HFFc6 (cell line): Measurements from ENCODE around the gene SUPT5H. TPM values are rescaled to one million over a fixed set of nuclear protein-coding genes. Genes with fewer than 3 reads are reported as not detected.

Experiments
- DNase-seq: peaks from one replicate; pipeline ENCODE4 v3.0.0-alpha.2; 2018
- H3K27ac Mint-ChIP-seq: 2 replicates; pipeline ENCODE4 v1.8.0; 2020; ENCODE audit warnings: mild to moderate bottlenecking, mixed read lengths
- H3K27me3 Mint-ChIP-seq: 2 replicates; pipeline ENCODE4 v1.8.0; 2021; ENCODE audit warnings: mild to moderate bottlenecking, moderate library complexity, mixed read lengths; ENCODE audit not compliant: insufficient read depth
- H3K36me3 Mint-ChIP-seq: 2 replicates; pipeline ENCODE4 v1.8.0; 2021; ENCODE audit warnings: low read depth, mixed read lengths
- H3K4me1 Mint-ChIP-seq: 2 replicates; pipeline ENCODE4 v1.8.0; 2020; ENCODE audit warnings: low read depth, mixed read lengths
- H3K4me3 Mint-ChIP-seq: 2 replicates; pipeline ENCODE4 v1.8.0; 2020; ENCODE audit warnings: mild to moderate bottlenecking, moderate library complexity, mixed read lengths
- H3K9me3 Mint-ChIP-seq: 2 replicates; pipeline ENCODE4 v1.8.0; 2020; ENCODE audit warnings: mild to moderate bottlenecking, mixed read lengths
- total RNA-seq, 6 experiments: library from RNA; stranded (reverse); fragmentation: NEBNext Ultra II Directional; extraction: Animal tissue kit (Norgen Biotek cat#: 25700); gene quantifications; 2 replicates in 1 of 6; 3 replicates in 5 of 6; pipeline ENCODE4 v1.2.3, GENCODE V29; 2021
- TF ChIP-seq, protein P1 (sequence below): fragments of 200-600 bp; sonication (generic); IDR thresholded peaks from 2 replicates; pipeline ENCODE4 v1.5.0; 2021; ENCODE audit warnings: antibody characterized with exemption, mild to moderate bottlenecking

Gene SUPT5H
- total RNA-seq, 6 experiments from 2014 or later = 102 to 129 (median 107) TPM

- Mint-ChIP-seq H3K27ac (no peak overlapping the region), H3K4me1 (peaks cover 28% of the 10 kb centered on the region), H3K36me3 (peaks cover 4% of the 10 kb centered on the region; the same call in 1 of the 2 replicates), H3K4me3 (peak overlapping the region; percentile 77; the same call in 1 of the 2 replicates), H3K9me3 (no peaks in the 10 kb centered on the region), H3K27me3 (peaks cover 36% of the 10 kb centered on the region)
- no peak for DNase-seq
- TF ChIP-seq, protein P1, sequence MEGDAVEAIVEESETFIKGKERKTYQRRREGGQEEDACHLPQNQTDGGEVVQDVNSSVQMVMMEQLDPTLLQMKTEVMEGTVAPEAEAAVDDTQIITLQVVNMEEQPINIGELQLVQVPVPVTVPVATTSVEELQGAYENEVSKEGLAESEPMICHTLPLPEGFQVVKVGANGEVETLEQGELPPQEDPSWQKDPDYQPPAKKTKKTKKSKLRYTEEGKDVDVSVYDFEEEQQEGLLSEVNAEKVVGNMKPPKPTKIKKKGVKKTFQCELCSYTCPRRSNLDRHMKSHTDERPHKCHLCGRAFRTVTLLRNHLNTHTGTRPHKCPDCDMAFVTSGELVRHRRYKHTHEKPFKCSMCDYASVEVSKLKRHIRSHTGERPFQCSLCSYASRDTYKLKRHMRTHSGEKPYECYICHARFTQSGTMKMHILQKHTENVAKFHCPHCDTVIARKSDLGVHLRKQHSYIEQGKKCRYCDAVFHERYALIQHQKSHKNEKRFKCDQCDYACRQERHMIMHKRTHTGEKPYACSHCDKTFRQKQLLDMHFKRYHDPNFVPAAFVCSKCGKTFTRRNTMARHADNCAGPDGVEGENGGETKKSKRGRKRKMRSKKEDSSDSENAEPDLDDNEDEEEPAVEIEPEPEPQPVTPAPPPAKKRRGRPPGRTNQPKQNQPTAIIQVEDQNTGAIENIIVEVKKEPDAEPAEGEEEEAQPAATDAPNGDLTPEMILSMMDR = no peak; the same call in 1 of the 2 replicates
These were observed 52.3 kb downstream of the SUPT5H start for GRCh38 chr19:39497701-39497995.

DNA sequence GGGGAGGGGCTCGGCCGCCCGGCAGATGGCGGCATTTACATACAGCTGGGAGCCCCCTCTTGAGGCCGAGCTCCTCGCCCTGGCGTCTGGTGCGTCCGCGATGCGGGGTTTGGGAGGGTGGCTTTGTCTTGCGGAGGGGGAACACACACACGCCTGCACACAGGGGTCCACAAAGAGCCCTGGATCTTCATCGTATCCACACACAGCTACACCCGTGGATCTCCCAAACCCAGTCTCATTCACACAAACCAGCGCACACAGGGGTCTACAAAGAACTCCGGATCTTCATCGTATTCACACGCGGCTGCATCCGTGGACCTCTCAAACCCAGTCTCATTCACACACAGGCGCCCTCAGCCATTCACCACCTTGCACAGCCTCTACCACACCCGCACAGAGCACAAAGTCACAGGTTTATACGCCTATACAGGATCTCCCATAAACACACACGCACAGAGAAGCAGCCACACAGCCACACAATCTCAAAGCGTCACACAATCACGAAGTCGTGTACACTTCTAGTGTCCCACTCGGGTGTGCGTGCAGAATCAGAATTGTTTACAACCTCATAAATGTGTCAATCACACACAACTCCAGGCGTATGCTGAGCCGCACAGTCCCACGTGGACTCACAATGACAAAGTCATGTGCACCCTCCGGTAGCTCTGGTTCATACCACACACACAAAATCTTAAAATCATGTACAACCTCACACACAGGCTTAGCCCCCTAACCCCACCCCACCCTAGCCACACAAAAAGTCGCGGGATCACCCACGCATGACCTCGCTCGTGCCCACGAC is 52.8 kb downstream of the SUPT5H start:
- peaks cover 36% of the 10 kb centered on the region for H3K27me3 Mint-ChIP-seq
- no peaks in the 10 kb centered on the region for H3K9me3 Mint-ChIP-seq
- TF ChIP-seq, protein P1 = peak; percentile 65; the same call in 1 of the 2 replicates
- peak overlapping the region; percentile 9; the same call in 1 of the 2 replicates for H3K27ac Mint-ChIP-seq
- no peaks in the 10 kb centered on the region for H3K36me3 Mint-ChIP-seq
- H3K4me1 Mint-ChIP-seq = peaks cover 22% of the 10 kb centered on the region
- peak overlapping the region; percentile 77 for H3K4me3 Mint-ChIP-seq
- DNase-seq = peak; percentile 40

DNA sequence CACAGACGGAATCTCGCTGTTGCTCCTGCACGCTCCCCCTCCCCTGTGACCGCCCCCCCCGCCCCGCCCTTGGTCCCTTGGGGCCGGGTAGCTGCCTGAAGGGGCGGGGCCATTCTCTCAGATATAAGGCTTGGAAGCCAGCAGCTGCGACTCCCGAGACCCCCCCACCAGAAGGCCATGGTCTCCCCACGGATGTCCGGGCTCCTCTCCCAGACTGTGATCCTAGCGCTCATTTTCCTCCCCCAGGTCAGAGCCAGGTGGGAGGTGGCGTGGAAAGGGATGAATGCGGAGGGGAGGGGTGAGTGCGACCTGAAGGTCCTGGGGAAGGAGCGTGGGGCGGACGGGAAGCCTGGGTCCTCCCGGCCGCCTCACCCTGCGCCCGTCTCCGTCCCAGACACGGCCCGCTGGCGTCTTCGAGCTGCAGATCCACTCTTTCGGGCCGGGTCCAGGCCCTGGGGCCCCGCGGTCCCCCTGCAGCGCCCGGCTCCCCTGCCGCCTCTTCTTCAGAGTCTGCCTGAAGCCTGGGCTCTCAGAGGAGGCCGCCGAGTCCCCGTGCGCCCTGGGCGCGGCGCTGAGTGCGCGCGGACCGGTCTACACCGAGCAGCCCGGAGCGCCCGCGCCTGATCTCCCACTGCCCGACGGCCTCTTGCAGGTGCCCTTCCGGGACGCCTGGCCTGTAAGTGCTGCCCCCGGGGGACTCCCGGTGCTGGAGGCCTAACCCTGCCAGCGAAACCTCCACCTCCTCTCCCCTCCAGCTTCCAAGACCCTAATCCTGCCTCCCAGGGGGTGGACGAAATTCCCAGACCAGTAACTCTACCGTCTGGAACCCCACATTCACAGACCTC is 53.6 kb downstream of the SUPT5H start, which contains the start of gene DLL3:
DLL3 (plus strand) TSS at position 150 of the 845 bp plus-strand sequence; CDS start at position 178, 28 bp downstream.
- H3K27ac Mint-ChIP-seq = peak within 1 kb of the TSS; percentile 9; the same call in 1 of the 2 replicates
- no peak for DNase-seq
- H3K4me1 Mint-ChIP-seq = peaks cover 18% of the 10 kb centered on the region
- TF ChIP-seq, protein P1 = no peak
- H3K27me3 Mint-ChIP-seq = peaks cover 42% of the 10 kb centered on the region
- peak within 1 kb of the TSS; percentile 77 for H3K4me3 Mint-ChIP-seq
- H3K36me3 Mint-ChIP-seq = no peaks in the 10 kb centered on the region
- H3K9me3 Mint-ChIP-seq = no peaks in the 10 kb centered on the region

- no peak overlapping the region for H3K27ac Mint-ChIP-seq
- DNase-seq = no peak
- peaks cover 18% of the 10 kb centered on the region for H3K4me1 Mint-ChIP-seq
- no peak overlapping the region for H3K4me3 Mint-ChIP-seq
- H3K9me3 Mint-ChIP-seq = no peaks in the 10 kb centered on the region
- TF ChIP-seq, protein P1 = no peak
- H3K36me3 Mint-ChIP-seq = no peaks in the 10 kb centered on the region
- peaks cover 50% of the 10 kb centered on the region for H3K27me3 Mint-ChIP-seq
These were observed 54.5 kb downstream of the SUPT5H start for GRCh38 chr19:39499932-39500331.

DNA sequence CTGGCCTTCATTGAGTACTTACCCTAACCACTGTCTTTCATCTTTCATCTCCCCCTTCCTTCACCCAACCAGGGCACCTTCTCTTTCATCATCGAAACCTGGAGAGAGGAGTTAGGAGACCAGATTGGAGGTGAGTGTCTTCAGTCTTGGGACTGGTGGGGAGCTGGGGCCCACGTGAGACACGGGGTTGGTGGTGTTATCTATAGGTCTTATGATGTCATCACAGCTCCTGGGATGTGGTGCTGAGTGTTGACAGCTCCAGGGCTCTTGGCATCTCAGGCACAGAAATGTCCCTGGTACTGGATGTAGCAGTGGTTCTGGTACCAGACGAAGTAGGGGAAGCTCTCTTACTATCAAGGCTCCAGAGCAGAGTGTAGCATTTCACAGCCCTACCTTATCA is 55.2 kb downstream of the SUPT5H start:
- no peak for DNase-seq
- peaks cover 18% of the 10 kb centered on the region for H3K4me1 Mint-ChIP-seq
- H3K9me3 Mint-ChIP-seq = no peaks in the 10 kb centered on the region
- H3K4me3 Mint-ChIP-seq = no peak overlapping the region
- peaks cover 47% of the 10 kb centered on the region for H3K27me3 Mint-ChIP-seq
- TF ChIP-seq, protein P1 = no peak
- H3K27ac Mint-ChIP-seq = no peak overlapping the region
- no peaks in the 10 kb centered on the region for H3K36me3 Mint-ChIP-seq
